HG02970 (cell line): ENCODE data around the gene FHOD3.

ENCODE experiments used
- ATAC-seq: cut with Tn5 transposase; IDR thresholded peaks from one replicate; pipeline ENCODE4 v1.9.1; 2021; ENCODE audit warnings: mild to moderate bottlenecking, moderate library complexity, moderate number of reproducible peaks; ENCODE audit not compliant: unreplicated experiment, low FRiP score

Gene FHOD3

GRCh38 chr18:36297417-36298125 lies at the start of gene FHOD3:
FHOD3 (plus strand) TSS chr18:36297713; CDS start chr18:36297836, 123 bp downstream.
- ATAC-seq = peak; percentile 62

GRCh38 chr18:36249392-36249791 lies 48.1 kb upstream of the FHOD3 start:
- ATAC-seq = no peak

GRCh38 chr18:36250827-36251226 lies 46.7 kb upstream of the FHOD3 start:
- ATAC-seq = no peak

GRCh38 chr18:36255072-36255698 lies 42.3 kb upstream of the FHOD3 start:
- no peak for ATAC-seq

- ATAC-seq = no peak
Observed at GRCh38 chr18:36256094-36256493, 41.4 kb upstream of the FHOD3 start.

GRCh38 chr18:36262971-36263370 lies 34.5 kb upstream of the FHOD3 start:
- no peak for ATAC-seq

- ATAC-seq = no peak
Observed at GRCh38 chr18:36264283-36264682, 33.2 kb upstream of the FHOD3 start.

GRCh38 chr18:36265015-36265414 lies 32.5 kb upstream of the FHOD3 start:
- no peak for ATAC-seq

GRCh38 chr18:36269157-36269556 lies 28.4 kb upstream of the FHOD3 start:
- ATAC-seq = no peak

GRCh38 chr18:36271153-36271552 lies 26.4 kb upstream of the FHOD3 start:
- ATAC-seq = no peak

- no peak for ATAC-seq
Observed at GRCh38 chr18:36273347-36273746, 24.2 kb upstream of the FHOD3 start.

GRCh38 chr18:36274083-36274715 lies 23.3 kb upstream of the FHOD3 start:
- no peak for ATAC-seq

- no peak for ATAC-seq
Observed at GRCh38 chr18:36275561-36275960, 22.0 kb upstream of the FHOD3 start.

GRCh38 chr18:36279001-36279400 lies 18.5 kb upstream of the FHOD3 start:
- ATAC-seq = no peak

- ATAC-seq = no peak
Observed at GRCh38 chr18:36281936-36282335, 15.6 kb upstream of the FHOD3 start.

GRCh38 chr18:36283448-36283847 lies 14.1 kb upstream of the FHOD3 start:
- no peak for ATAC-seq

GRCh38 chr18:36284268-36284667 lies 13.2 kb upstream of the FHOD3 start:
- ATAC-seq = no peak

- ATAC-seq = no peak
Observed at GRCh38 chr18:36284671-36285295, 12.7 kb upstream of the FHOD3 start.

GRCh38 chr18:36287653-36288052 lies 9.9 kb upstream of the FHOD3 start:
- no peak for ATAC-seq

- ATAC-seq = no peak
Observed at GRCh38 chr18:36288689-36289088, 8.8 kb upstream of the FHOD3 start.

GRCh38 chr18:36294031-36294430 lies 3.5 kb upstream of the FHOD3 start:
- ATAC-seq = no peak
